Fibroblast of lung (primary cell): ENCODE results near the gene GPATCH1. TPM values are rescaled to one million over a fixed set of nuclear protein-coding genes. Genes with fewer than 3 reads are reported as not detected.

Experiments
- DNase-seq, 2 donors: peaks; one replicate each; pipeline versions ENCODE4 v3.0.0 to v3.0.0-alpha.2; 2010; ENCODE audit warnings: low read depth in 2 of 2
- H2AFZ ChIP-seq: 2 replicates; pipeline ENCODE4 v1.5.1; 2012; ENCODE audit warnings: low read length, control low read depth, inconsistent platforms
- H3K27ac ChIP-seq: 2 replicates; pipeline ENCODE4 v1.5.1; 2011; ENCODE audit warnings: low read length, control low read depth; ENCODE audit not compliant: insufficient read depth
- H3K27me3 ChIP-seq: 2 replicates; pipeline ENCODE4 v1.5.1; 2011; ENCODE audit warnings: mild to moderate bottlenecking, low read length; ENCODE audit not compliant: control insufficient read depth, insufficient read depth
- H3K36me3 ChIP-seq: 2 replicates; pipeline ENCODE4 v1.5.1; 2011; ENCODE audit warnings: low read length; ENCODE audit not compliant: control insufficient read depth, insufficient read depth
- H3K4me1 ChIP-seq: 2 replicates; pipeline ENCODE4 v1.5.1; 2011; ENCODE audit warnings: low read length; ENCODE audit not compliant: control insufficient read depth, insufficient read depth; ENCODE audit errors: extremely low read depth
- H3K4me2 ChIP-seq: 2 replicates; pipeline ENCODE4 v1.5.1; 2011; ENCODE audit warnings: low read length, control low read depth; ENCODE audit not compliant: insufficient read depth; ENCODE audit errors: extremely low read depth
- H3K4me3 ChIP-seq, 4 experiments: fragments of 200-600 bp in 1 of 4; sonication (generic) in 1 of 4; replicated peaks in 1 of 4; 2 replicates each; pipeline ENCODE4 v1.5.1; 2011 to 2016; ENCODE audit warnings: low read length in 4 of 4, low read depth in 3 of 4, mild to moderate bottlenecking in 3 of 4, control low read depth in 2 of 4, inconsistent platforms in 1 of 4, mixed read lengths in 1 of 4; ENCODE audit not compliant: insufficient read depth in 1 of 4; ENCODE audit errors: control extremely low read depth in 1 of 4
- H3K79me2 ChIP-seq: 2 replicates; pipeline ENCODE4 v1.5.1; 2012; ENCODE audit warnings: mild to moderate bottlenecking, low read length, inconsistent platforms; ENCODE audit not compliant: control insufficient read depth, insufficient read depth
- H3K9ac ChIP-seq: 2 replicates; pipeline ENCODE4 v1.5.1; 2011; ENCODE audit warnings: mild to moderate bottlenecking, low read length, control low read depth; ENCODE audit not compliant: insufficient read depth
- H3K9me3 ChIP-seq: 2 replicates; pipeline ENCODE4 v1.5.1; 2012; ENCODE audit warnings: low read depth, low read length; ENCODE audit not compliant: control insufficient read depth, insufficient read depth
- H4K20me1 ChIP-seq: 2 replicates; pipeline ENCODE4 v1.5.1; 2011; ENCODE audit warnings: low read length; ENCODE audit not compliant: control insufficient read depth, insufficient read depth; ENCODE audit errors: extremely low read depth
- CTCF ChIP-seq, 2 donors: IDR thresholded peaks in 1 of 2; conservative IDR thresholded peaks in 1 of 2; 1 replicate in 1 of 2; 2 replicates in 1 of 2; pipeline ENCODE4 v1.5.1; 2011 to 2012; ENCODE audit warnings: low read length in 2 of 2, control low read depth in 1 of 2, inconsistent platforms in 1 of 2, low read depth in 1 of 2, mild to moderate bottlenecking in 1 of 2
- EZH2 ChIP-seq: IDR thresholded peaks from 2 replicates; pipeline ENCODE4 v1.5.1; 2012; ENCODE audit warnings: low read length, control low read depth, mild to moderate bottlenecking; ENCODE audit errors: missing control alignments
- polyA plus RNA-seq, 2 donors: library from polyadenylated mRNA; depleted of rRNA in 1 of 2; stranded (reverse) in 1 of 2; unstranded in 1 of 2; fragments of >200 nt; gene quantifications; 2 replicates each; pipeline ENCODE4 v1.2.1, GENCODE V29; 2011 to 2012; ENCODE audit warnings: missing spikeins in 1 of 2
- total RNA-seq: library from RNA; depleted of rRNA; stranded (reverse); fragments of >200 nt; gene quantifications from 2 replicates; pipeline ENCODE4 v1.2.1, GENCODE V29; 2014

GPATCH1 gene
- total and polyA plus RNA-seq, 2 donors (not counting 1 experiment from before 2014, with no cell fraction given) = 5.6 to 6.3 TPM

- DNase-seq = no peak
- H4K20me1 ChIP-seq = no peaks in the 10 kb centered on the region
- H3K4me1 ChIP-seq = peaks cover 2% of the 10 kb centered on the region
- TF ChIP-seq CTCF (conservative IDR thresholded peaks at IDR 0.05 in 1 of 2, IDR thresholded peaks at IDR 0.05 in 1 of 2; ENCODE audit: low read depth in 1 of 2, low read length in 2 of 2) (no peak), EZH2 (no peak)
- H3K36me3 ChIP-seq = no peaks in the 10 kb centered on the region
- no peak overlapping the region for H3K4me3 ChIP-seq
- no peak overlapping the region for H3K9ac ChIP-seq
- peak overlapping the region; percentile 64 for H3K4me2 ChIP-seq
- no peak overlapping the region for H2AFZ ChIP-seq
- no peaks in the 10 kb centered on the region for H3K79me2 ChIP-seq
- no peaks in the 10 kb centered on the region for H3K9me3 ChIP-seq
- no peak overlapping the region for H3K27ac ChIP-seq
- H3K27me3 ChIP-seq = no peaks in the 10 kb centered on the region
These were observed 18.1 kb upstream of the GPATCH1 start for GRCh38 chr19:33062902-33063301.

GRCh38 chr19:33063356-33063752, 17.6 kb upstream of the GPATCH1 start:
- peak; percentile 32 to 33 for DNase-seq
- H3K4me3 ChIP-seq = peak overlapping the region in 2 of 4 experiments; percentile 39 to 59
- TF ChIP-seq CTCF (conservative IDR thresholded peaks at IDR 0.05 in 1 of 2, IDR thresholded peaks at IDR 0.05 in 1 of 2; ENCODE audit: low read depth in 1 of 2, low read length in 2 of 2) = no peak
- TF ChIP-seq EZH2 = no peak

GRCh38 chr19:33063753-33064457, 17.1 kb upstream of the GPATCH1 start:
- Histone ChIP-seq H2AFZ (peak overlapping the region; percentile 41), H3K4me2 (peak overlapping the region; percentile 87), H3K9ac (no peak overlapping the region), H3K9me3 (no peaks in the 10 kb centered on the region), H3K27me3 (no peaks in the 10 kb centered on the region), H4K20me1 (no peaks in the 10 kb centered on the region), H3K4me3 (peak overlapping the region; percentile 51 to 59 (median 54)), H3K27ac (no peak overlapping the region), H3K36me3 (no peaks in the 10 kb centered on the region), H3K79me2 (no peaks in the 10 kb centered on the region), H3K4me1 (peaks cover 2% of the 10 kb centered on the region)
- TF ChIP-seq EZH2 (peak; percentile 72), CTCF (conservative IDR thresholded peaks at IDR 0.05 in 1 of 2, IDR thresholded peaks at IDR 0.05 in 1 of 2; ENCODE audit: low read depth in 1 of 2, low read length in 2 of 2) (no peak)
- DNase-seq = peak in 1 of 2 donors; percentile 7

More at GRCh38 chr19:33063356-33063752, 17.6 kb upstream of the GPATCH1 start:
- no peaks in the 10 kb centered on the region for H4K20me1 ChIP-seq
- H3K36me3 ChIP-seq = no peaks in the 10 kb centered on the region
- H3K79me2 ChIP-seq = no peaks in the 10 kb centered on the region
- peaks cover 2% of the 10 kb centered on the region for H3K4me1 ChIP-seq
- no peaks in the 10 kb centered on the region for H3K9me3 ChIP-seq
- H3K27ac ChIP-seq = no peak overlapping the region
- H2AFZ ChIP-seq = no peak overlapping the region
- H3K27me3 ChIP-seq = no peaks in the 10 kb centered on the region
- no peak overlapping the region for H3K9ac ChIP-seq
- peak overlapping the region; percentile 64 for H3K4me2 ChIP-seq
